ENCODE data around the gene ZC3H8.

ZC3H8 gene

GRCh38 chr2:112199188-112199587 is 55.7 kb downstream of the ZC3H8 start:
- Histone ChIP-seq H3K27ac (ENCODE audit: low read depth, low read length) (no peak overlapping the region), H3F3A (ENCODE audit: control insufficient read depth, insufficient read depth) (no peaks in the 10 kb centered on the region), H3K4me2 (ENCODE audit: low read length) (no peak overlapping the region), H3K4me3 (ENCODE audit: low read length) (no peak overlapping the region), H3K4me1 (ENCODE audit: control insufficient read depth, low read length) (no peaks in the 10 kb centered on the region), H3K9me3 (ENCODE audit: control insufficient read depth, insufficient read depth, low read length) (peaks cover 12% of the 10 kb centered on the region), H3K36me3 (ENCODE audit: control insufficient read depth, low read length) (no peaks in the 10 kb centered on the region), H3K79me2 (ENCODE audit: control insufficient read depth, low read length) (no peaks in the 10 kb centered on the region), H3K27me3 (ENCODE audit: control insufficient read depth, low read length) (no peaks in the 10 kb centered on the region), H3K9me2 (replicated peaks; ENCODE audit: control insufficient read depth, low read length) (no peaks in the 10 kb centered on the region), H4K20me1 (ENCODE audit: control insufficient read depth, insufficient read depth, low read depth, low read length) (no peaks in the 10 kb centered on the region)
- TF ChIP-seq CTCF (IDR thresholded peaks at IDR 0.05; ENCODE audit: low read depth, low read length, poor library complexity, severe bottlenecking) (no peak), EZH2phosphoT487 (IDR thresholded peaks at IDR 0.05; ENCODE audit: borderline replicate concordance, low read length) (no peak)

- no peak overlapping the region for H3K4me2 ChIP-seq (ENCODE audit: low read length)
- no peaks in the 10 kb centered on the region for H3F3A ChIP-seq (ENCODE audit: control insufficient read depth, insufficient read depth)
- H3K4me3 ChIP-seq (ENCODE audit: low read length), result no peak overlapping the region
- no peak for TF ChIP-seq CTCF (IDR thresholded peaks at IDR 0.05; ENCODE audit: low read depth, low read length, poor library complexity, severe bottlenecking)
- no peak for TF ChIP-seq EZH2phosphoT487 (IDR thresholded peaks at IDR 0.05; ENCODE audit: borderline replicate concordance, low read length)
- no peaks in the 10 kb centered on the region for H3K79me2 ChIP-seq (ENCODE audit: control insufficient read depth, low read length)
- H4K20me1 ChIP-seq (ENCODE audit: control insufficient read depth, insufficient read depth, low read depth, low read length), result no peaks in the 10 kb centered on the region
- H3K36me3 ChIP-seq (ENCODE audit: control insufficient read depth, low read length), result no peaks in the 10 kb centered on the region
- no peaks in the 10 kb centered on the region for H3K9me2 ChIP-seq (replicated peaks; ENCODE audit: control insufficient read depth, low read length)
- no peak overlapping the region for H3K27ac ChIP-seq (ENCODE audit: low read depth, low read length)
- peaks cover 10% of the 10 kb centered on the region; the same call in 1 of the 2 replicates for H3K9me3 ChIP-seq (ENCODE audit: control insufficient read depth, insufficient read depth, low read length)
- no peaks in the 10 kb centered on the region for H3K4me1 ChIP-seq (ENCODE audit: control insufficient read depth, low read length)
- H3K27me3 ChIP-seq (ENCODE audit: control insufficient read depth, low read length), result no peaks in the 10 kb centered on the region
These were observed 56.1 kb downstream of the ZC3H8 start for GRCh38 chr2:112198780-112199179.

- TF ChIP-seq EZH2phosphoT487 (IDR thresholded peaks at IDR 0.05; ENCODE audit: borderline replicate concordance, low read length) (no peak), CTCF (IDR thresholded peaks at IDR 0.05; ENCODE audit: low read depth, low read length, poor library complexity, severe bottlenecking) (no peak)
- Histone ChIP-seq H3K4me3 (ENCODE audit: low read length) (no peak overlapping the region), H3K4me1 (ENCODE audit: control insufficient read depth, low read length) (no peaks in the 10 kb centered on the region), H3K9me2 (replicated peaks; ENCODE audit: control insufficient read depth, low read length) (no peaks in the 10 kb centered on the region), H3K27me3 (ENCODE audit: control insufficient read depth, low read length) (no peaks in the 10 kb centered on the region), H3K27ac (ENCODE audit: low read depth, low read length) (no peak overlapping the region), H3K36me3 (ENCODE audit: control insufficient read depth, low read length) (no peaks in the 10 kb centered on the region), H4K20me1 (ENCODE audit: control insufficient read depth, insufficient read depth, low read depth, low read length) (no peaks in the 10 kb centered on the region), H3K4me2 (ENCODE audit: low read length) (no peak overlapping the region), H3K9me3 (ENCODE audit: control insufficient read depth, insufficient read depth, low read length) (peaks cover 4% of the 10 kb centered on the region; the same call in 1 of the 2 replicates), H3F3A (ENCODE audit: control insufficient read depth, insufficient read depth) (no peaks in the 10 kb centered on the region), H3K79me2 (ENCODE audit: control insufficient read depth, low read length) (no peaks in the 10 kb centered on the region)
These were observed 57.0 kb downstream of the ZC3H8 start for GRCh38 chr2:112197868-112198267.

GRCh38 chr2:112195950-112196349 is 58.9 kb downstream of the ZC3H8 start:
- no peaks in the 10 kb centered on the region for H3F3A ChIP-seq (ENCODE audit: control insufficient read depth, insufficient read depth)

More at GRCh38 chr2:112195950-112196349, 58.9 kb downstream of the ZC3H8 start:
- H3K9me2 ChIP-seq (replicated peaks; ENCODE audit: control insufficient read depth, low read length), result no peaks in the 10 kb centered on the region
- TF ChIP-seq EZH2phosphoT487 (IDR thresholded peaks at IDR 0.05; ENCODE audit: borderline replicate concordance, low read length), result no peak
- no peak for TF ChIP-seq CTCF (IDR thresholded peaks at IDR 0.05; ENCODE audit: low read depth, low read length, poor library complexity, severe bottlenecking)
- no peaks in the 10 kb centered on the region for H3K79me2 ChIP-seq (ENCODE audit: control insufficient read depth, low read length)
- no peak overlapping the region for H3K4me2 ChIP-seq (ENCODE audit: low read length)
- no peaks in the 10 kb centered on the region for H3K9me3 ChIP-seq (ENCODE audit: control insufficient read depth, insufficient read depth, low read length)
- H3K4me3 ChIP-seq (ENCODE audit: low read length), result no peak overlapping the region
- no peak overlapping the region for H3K27ac ChIP-seq (ENCODE audit: low read depth, low read length)
- no peaks in the 10 kb centered on the region for H3K27me3 ChIP-seq (ENCODE audit: control insufficient read depth, low read length)
- H4K20me1 ChIP-seq (ENCODE audit: control insufficient read depth, insufficient read depth, low read depth, low read length), result no peaks in the 10 kb centered on the region
- no peaks in the 10 kb centered on the region for H3K36me3 ChIP-seq (ENCODE audit: control insufficient read depth, low read length)
- no peaks in the 10 kb centered on the region for H3K4me1 ChIP-seq (ENCODE audit: control insufficient read depth, low read length)
